Measurements from ENCODE around the gene STK11. TPM values are rescaled to one million over a fixed set of nuclear protein-coding genes. Genes with fewer than 3 reads are reported as not detected.

STK11 gene
- total and polyA plus RNA-seq, 2 donors (not counting 3 experiments of a cell fraction or from before 2014, with no cell fraction given) = 39.4 to 75.4 TPM

DNA sequence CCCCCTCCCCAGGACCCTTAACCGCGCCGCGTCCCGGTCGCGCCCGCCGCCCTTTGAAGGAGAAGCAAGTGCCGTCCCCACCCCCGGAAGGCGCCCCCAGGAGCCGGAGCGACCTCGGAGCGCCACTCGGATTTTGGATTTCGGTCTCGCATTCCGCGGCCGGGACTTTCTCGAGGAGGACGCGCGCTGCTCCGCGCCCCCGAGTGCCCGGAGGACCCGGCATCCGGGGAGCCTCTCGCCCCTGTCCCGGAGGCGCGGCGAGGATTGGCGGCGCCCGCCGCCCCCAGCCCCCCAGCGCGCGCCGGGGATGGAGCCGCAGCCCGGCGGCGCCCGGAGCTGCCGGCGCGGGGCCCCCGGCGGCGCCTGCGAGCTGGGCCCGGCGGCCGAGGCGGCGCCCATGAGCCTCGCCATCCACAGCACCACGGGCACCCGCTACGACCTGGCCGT lies 44.4 kb downstream of the STK11 start:
- FAIRE-seq (no peak), DNase-seq (ENCODE audit: low read depth, low spot score) (no peak)
- Histone ChIP-seq H3K9me3 (replicated peaks; ENCODE audit: control insufficient read depth, insufficient read depth, low read length) (no peaks in the 10 kb centered on the region), H3K27me3 (ENCODE audit: control insufficient read depth in 2 of 2, insufficient read depth in 2 of 2, low read length in 2 of 2) (no peaks in the 10 kb centered on the region), H3K9me1 (replicated peaks; ENCODE audit: control insufficient read depth, extremely low read depth, insufficient read depth, low read length) (no peaks in the 10 kb centered on the region), H3K4me1 (ENCODE audit: control insufficient read depth, extremely low read depth, insufficient read depth, low read length) (peaks cover 22% of the 10 kb centered on the region), H3K4me2 (ENCODE audit: insufficient read depth, low read length) (peak overlapping the region; percentile 23), H3K36me3 (ENCODE audit: control insufficient read depth in 2 of 2, extremely low read depth in 1 of 2, insufficient read depth in 2 of 2, low read length in 2 of 2) (peaks cover 11 to 16% of the 10 kb centered on the region in 2 experiments), H3K79me2 (ENCODE audit: control insufficient read depth, insufficient read depth, low read length) (peaks cover 47% of the 10 kb centered on the region), H4K20me1 (replicated peaks; ENCODE audit: control insufficient read depth, extremely low read depth, insufficient read depth, low read length) (no peaks in the 10 kb centered on the region), H3K9ac (replicated peaks; ENCODE audit: extremely low read depth, insufficient read depth, low read length) (peak overlapping the region; percentile 87), H3K27ac (ENCODE audit: insufficient read depth, low read depth, low read length) (peak overlapping the region; percentile 90), H2AFZ (ENCODE audit: low read depth, low read length) (no peak overlapping the region), H3K4me3 (replicated peaks in 1 of 3; ENCODE audit: insufficient read depth in 1 of 3, low read depth in 1 of 3, low read length in 3 of 3) (peak overlapping the region; percentile 57 to 85 (median 60))
- POLR2A ChIA-PET = no interaction called here
- BruUV-seq (replicated peaks) = no TSS peak
- CTCF ChIA-PET = interaction anchor here (1.6 kb wide), 1 partner anchor 16 kb away, joined by 14 read pairs; no protein-coding TSS in a partner anchor
- dilution Hi-C loops (cut with MboI; ENCODE audit: extremely low pct_ligation_motif_present, low sequenced_read_pairs) = no loop called here
- intact Hi-C loops (cut with micrococcal nuclease) = loop anchor here (1.0 to 10.0 kb wide), 2 partner anchors 16 to 455 kb away; partner anchors contain the start of gene PTBP1
- TF ChIP-seq GATA2 (IDR thresholded peaks at IDR 0.05; ENCODE audit: insufficient read depth, insufficient read length, low read depth, low read length) (no peak), POLR2AphosphoS5 (IDR thresholded peaks at IDR 0.05; ENCODE audit: insufficient read depth, low read depth, low read length) (no peak), JUN (IDR thresholded peaks at IDR 0.05; ENCODE audit: borderline replicate concordance, insufficient read depth, insufficient read length, low read depth) (no peak), FOS (IDR thresholded peaks at IDR 0.05; ENCODE audit: borderline replicate concordance, insufficient read depth, low read length) (no peak), MYC (IDR thresholded peaks at IDR 0.05; ENCODE audit: low read depth, low read length) (no peak), EZH2 (IDR thresholded peaks at IDR 0.05; ENCODE audit: borderline replicate concordance, low read depth, low read length, severe bottlenecking) (no peak), POLR2A (IDR thresholded peaks at IDR 0.05; ENCODE audit: low read depth, low read length) (no peak)
- TF ChIP-seq, protein P1, sequence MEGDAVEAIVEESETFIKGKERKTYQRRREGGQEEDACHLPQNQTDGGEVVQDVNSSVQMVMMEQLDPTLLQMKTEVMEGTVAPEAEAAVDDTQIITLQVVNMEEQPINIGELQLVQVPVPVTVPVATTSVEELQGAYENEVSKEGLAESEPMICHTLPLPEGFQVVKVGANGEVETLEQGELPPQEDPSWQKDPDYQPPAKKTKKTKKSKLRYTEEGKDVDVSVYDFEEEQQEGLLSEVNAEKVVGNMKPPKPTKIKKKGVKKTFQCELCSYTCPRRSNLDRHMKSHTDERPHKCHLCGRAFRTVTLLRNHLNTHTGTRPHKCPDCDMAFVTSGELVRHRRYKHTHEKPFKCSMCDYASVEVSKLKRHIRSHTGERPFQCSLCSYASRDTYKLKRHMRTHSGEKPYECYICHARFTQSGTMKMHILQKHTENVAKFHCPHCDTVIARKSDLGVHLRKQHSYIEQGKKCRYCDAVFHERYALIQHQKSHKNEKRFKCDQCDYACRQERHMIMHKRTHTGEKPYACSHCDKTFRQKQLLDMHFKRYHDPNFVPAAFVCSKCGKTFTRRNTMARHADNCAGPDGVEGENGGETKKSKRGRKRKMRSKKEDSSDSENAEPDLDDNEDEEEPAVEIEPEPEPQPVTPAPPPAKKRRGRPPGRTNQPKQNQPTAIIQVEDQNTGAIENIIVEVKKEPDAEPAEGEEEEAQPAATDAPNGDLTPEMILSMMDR (IDR thresholded peaks at IDR 0.05; ENCODE audit: extremely low read depth in 1 of 2, insufficient read depth in 1 of 2, low read depth in 1 of 2, low read length in 2 of 2) = no peak
- TF ChIP-seq, protein P2, sequence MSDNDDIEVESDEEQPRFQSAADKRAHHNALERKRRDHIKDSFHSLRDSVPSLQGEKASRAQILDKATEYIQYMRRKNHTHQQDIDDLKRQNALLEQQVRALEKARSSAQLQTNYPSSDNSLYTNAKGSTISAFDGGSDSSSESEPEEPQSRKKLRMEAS (IDR thresholded peaks at IDR 0.05; ENCODE audit: insufficient read depth, insufficient read length) = no peak
